HFF-Myc (cell line): ENCODE results near the gene TOX2.

Source experiments
- DNase-seq: peaks from one replicate; pipeline ENCODE4 v3.0.0-alpha.2; 2011; ENCODE audit warnings: low read depth; ENCODE audit errors: extremely low read depth
- H3K4me3 ChIP-seq: replicated peaks from 2 replicates; pipeline ENCODE4 v1.5.1; 2011; ENCODE audit warnings: low read depth, mild to moderate bottlenecking, control low read depth, low read length
- TF ChIP-seq, protein P1 (sequence below): IDR thresholded peaks from 2 replicates; pipeline ENCODE4 v1.5.1; 2012; ENCODE audit warnings: mild to moderate bottlenecking, low read depth, low read length, control low read depth; ENCODE audit errors: missing control alignments

TOX2 gene

DNA sequence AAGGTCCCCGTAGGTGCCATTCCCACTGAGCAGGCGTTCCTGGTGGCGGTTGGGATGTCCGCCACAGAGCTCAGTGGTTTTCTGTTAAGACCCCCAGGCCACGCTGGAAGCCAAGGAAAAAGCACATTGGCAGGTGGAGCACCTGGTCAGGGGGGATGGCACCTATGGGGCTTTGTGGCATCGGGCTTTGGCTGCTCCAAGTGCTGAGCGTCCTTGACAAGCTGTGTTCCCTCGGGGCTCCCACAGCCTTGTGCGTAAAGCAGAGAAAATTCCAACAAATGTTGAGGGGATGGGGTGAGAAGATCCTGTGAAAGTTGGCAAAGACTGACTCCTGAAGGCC is 137.0 kb downstream of the TOX2 start:
- H3K4me3 ChIP-seq, result no peak overlapping the region
- DNase-seq, result no peak
- TF ChIP-seq, protein P1, sequence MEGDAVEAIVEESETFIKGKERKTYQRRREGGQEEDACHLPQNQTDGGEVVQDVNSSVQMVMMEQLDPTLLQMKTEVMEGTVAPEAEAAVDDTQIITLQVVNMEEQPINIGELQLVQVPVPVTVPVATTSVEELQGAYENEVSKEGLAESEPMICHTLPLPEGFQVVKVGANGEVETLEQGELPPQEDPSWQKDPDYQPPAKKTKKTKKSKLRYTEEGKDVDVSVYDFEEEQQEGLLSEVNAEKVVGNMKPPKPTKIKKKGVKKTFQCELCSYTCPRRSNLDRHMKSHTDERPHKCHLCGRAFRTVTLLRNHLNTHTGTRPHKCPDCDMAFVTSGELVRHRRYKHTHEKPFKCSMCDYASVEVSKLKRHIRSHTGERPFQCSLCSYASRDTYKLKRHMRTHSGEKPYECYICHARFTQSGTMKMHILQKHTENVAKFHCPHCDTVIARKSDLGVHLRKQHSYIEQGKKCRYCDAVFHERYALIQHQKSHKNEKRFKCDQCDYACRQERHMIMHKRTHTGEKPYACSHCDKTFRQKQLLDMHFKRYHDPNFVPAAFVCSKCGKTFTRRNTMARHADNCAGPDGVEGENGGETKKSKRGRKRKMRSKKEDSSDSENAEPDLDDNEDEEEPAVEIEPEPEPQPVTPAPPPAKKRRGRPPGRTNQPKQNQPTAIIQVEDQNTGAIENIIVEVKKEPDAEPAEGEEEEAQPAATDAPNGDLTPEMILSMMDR, result no peak

DNA sequence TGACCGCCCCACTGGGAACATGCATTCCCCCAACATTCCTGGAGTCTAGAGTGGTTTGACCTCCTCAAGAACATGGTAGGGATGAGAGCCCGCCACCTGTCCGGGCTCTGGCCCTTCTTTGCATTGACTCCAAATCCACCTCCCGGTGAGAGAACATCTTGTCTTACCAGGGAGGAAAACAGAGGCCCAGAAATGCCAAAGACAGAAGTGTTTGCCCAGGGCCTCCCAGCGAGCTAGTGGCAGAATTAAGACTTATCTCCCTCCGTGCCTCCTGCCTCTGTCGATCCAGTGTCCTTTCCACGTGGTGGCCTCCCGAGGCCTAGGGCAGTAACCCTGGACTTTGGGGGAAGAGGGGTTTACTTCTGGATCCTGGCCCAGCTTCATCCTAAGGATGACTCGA is 137.5 kb downstream of the TOX2 start:
- TF ChIP-seq, protein P1, result no peak
- H3K4me3 ChIP-seq, result no peak overlapping the region
- no peak for DNase-seq

DNA sequence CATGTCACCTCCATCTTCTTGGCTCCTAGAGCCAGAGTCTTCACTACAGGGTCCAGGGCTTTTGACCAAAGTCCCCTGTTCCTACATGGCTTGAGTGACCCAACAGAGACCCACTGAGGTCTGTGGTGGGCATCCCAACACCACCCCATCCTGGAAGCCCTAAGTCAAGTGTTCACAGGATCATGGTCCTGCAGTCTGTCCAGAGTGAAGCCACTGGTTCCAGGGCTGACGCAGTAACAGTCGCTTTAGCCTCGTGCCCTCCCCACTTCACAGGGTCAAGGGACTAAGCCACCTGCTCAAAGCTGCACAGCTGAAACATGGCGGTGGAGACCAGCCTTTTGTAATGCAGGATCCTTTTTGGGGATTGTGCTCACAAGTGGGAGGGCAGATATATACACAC is 138.4 kb downstream of the TOX2 start:
- TF ChIP-seq, protein P1, result no peak
- H3K4me3 ChIP-seq, result no peak overlapping the region
- no peak for DNase-seq

DNA sequence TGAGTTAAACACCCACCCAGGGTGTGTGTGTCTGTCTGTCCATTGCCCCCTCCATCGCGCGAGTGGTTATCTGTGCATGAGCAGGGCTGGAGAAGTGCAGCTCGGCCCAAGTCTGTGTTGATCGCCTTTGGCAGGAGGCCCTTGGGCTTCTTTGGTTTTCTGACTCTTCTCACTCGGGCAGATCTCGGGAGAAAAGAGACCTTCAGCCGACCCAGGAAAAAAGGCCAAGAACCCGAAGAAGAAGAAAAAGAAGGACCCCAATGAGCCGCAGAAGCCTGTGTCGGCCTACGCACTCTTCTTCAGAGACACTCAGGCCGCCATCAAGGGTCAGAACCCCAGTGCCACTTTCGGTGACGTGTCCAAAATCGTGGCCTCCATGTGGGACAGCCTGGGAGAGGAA is 139.5 kb downstream of the TOX2 start:
- TF ChIP-seq, protein P1, result no peak
- H3K4me3 ChIP-seq, result no peak overlapping the region
- DNase-seq, result no peak

DNA sequence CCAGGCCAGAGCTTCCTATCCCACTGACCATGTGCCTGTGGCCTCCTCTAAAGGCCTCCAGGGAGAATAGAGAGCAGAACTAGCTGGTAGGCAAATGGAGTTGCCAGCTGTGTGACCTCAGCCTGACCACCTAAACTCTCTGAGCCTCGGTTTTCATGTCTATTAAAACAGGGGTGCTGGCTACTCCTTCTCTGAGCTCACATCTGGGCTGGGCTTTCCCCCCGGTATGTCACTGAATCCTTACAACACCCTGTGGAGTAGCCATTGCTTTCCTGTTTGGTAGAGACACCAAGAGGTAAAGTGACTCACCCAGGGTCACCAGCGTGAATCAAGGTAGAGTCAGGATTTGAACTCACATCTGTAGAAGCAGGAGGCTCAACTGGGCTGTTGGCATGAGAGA is 140.2 kb downstream of the TOX2 start:
- DNase-seq, result no peak
- no peak overlapping the region for H3K4me3 ChIP-seq
- TF ChIP-seq, protein P1, result no peak

DNA sequence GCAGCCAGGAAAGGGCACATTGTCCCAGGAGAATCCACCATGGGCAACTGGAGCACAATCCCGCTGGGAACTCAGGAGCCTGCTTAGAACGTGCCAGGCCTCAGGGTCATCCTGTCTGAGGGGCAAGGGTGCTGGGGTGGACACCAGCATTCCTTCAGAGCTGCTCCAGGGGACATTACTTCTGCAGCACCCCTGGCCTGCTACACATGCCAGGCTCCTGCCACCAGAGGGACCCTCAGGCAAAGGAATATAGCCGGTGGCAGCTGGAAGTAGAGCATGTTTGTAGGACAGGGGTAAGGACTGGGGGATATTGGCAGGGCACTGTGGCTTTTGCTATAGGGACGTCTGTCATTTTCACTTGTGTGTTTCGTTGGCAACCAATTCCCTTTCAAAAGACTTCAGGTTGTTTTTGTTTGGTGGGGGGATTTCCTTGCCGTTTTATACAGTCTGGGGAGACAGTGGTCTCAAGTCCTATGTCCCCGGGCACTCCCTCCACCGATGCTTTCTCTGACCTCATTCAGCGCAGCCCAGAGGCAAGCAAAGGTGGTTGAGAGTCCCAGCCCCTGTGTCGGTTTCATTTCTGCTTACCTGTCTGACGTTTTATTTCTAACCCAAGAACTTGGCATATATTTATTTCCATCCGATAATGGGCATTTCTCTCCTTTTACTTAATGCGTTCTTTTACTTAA is 141.5 kb downstream of the TOX2 start:
- no peak overlapping the region for H3K4me3 ChIP-seq
- TF ChIP-seq, protein P1, result peak; percentile 51
- no peak for DNase-seq
